Ishikawa (cell line): ENCODE results near the gene GDI1.

Source experiments
- CEBPB ChIP-seq: IDR thresholded peaks from 2 replicates; pipeline ENCODE4 v1.6.1; 2012
- CREB1 ChIP-seq: IDR thresholded peaks from 2 replicates; pipeline ENCODE4 v1.6.1; 2012; ENCODE audit warnings: low read depth
- EGR1 ChIP-seq: IDR thresholded peaks from 2 replicates; pipeline ENCODE4 v1.6.1; 2012
- EP300 ChIP-seq: IDR thresholded peaks from 2 replicates; pipeline ENCODE4 v1.6.1; 2012; ENCODE audit warnings: borderline replicate concordance
- MAX ChIP-seq: IDR thresholded peaks from 2 replicates; pipeline ENCODE4 v1.6.1; 2012
- NFIC ChIP-seq: IDR thresholded peaks from 2 replicates; pipeline ENCODE4 v1.6.1; 2012
- RAD21 ChIP-seq: IDR thresholded peaks from 2 replicates; pipeline ENCODE4 v1.6.1; 2012; ENCODE audit warnings: low read depth
- TAF1 ChIP-seq: IDR thresholded peaks from 2 replicates; pipeline ENCODE4 v1.6.1; 2012; ENCODE audit warnings: low read depth, mild to moderate bottlenecking
- TEAD4 ChIP-seq: IDR thresholded peaks from 2 replicates; pipeline ENCODE4 v1.6.1; 2012
- USF1 ChIP-seq: IDR thresholded peaks from 2 replicates; pipeline ENCODE4 v1.6.1; 2012
- YY1 ChIP-seq: IDR thresholded peaks from 2 replicates; pipeline ENCODE4 v1.6.1; 2012; ENCODE audit warnings: low read depth
- ZBTB7A ChIP-seq: IDR thresholded peaks from 2 replicates; pipeline ENCODE4 v1.6.1; 2012; ENCODE audit warnings: low read depth
- TF ChIP-seq, protein P1 (sequence below): IDR thresholded peaks from 2 replicates; pipeline ENCODE4 v1.6.1; 2012; ENCODE audit warnings: low read depth, mild to moderate bottlenecking

- TF ChIP-seq EP300 (no peak), TAF1 (no peak), TEAD4 (no peak), YY1 (no peak), MAX (no peak), NFIC (no peak), EGR1 (no peak), CEBPB (no peak), USF1 (no peak), RAD21 (no peak), CREB1 (no peak), ZBTB7A (no peak)
- TF ChIP-seq, protein P1, sequence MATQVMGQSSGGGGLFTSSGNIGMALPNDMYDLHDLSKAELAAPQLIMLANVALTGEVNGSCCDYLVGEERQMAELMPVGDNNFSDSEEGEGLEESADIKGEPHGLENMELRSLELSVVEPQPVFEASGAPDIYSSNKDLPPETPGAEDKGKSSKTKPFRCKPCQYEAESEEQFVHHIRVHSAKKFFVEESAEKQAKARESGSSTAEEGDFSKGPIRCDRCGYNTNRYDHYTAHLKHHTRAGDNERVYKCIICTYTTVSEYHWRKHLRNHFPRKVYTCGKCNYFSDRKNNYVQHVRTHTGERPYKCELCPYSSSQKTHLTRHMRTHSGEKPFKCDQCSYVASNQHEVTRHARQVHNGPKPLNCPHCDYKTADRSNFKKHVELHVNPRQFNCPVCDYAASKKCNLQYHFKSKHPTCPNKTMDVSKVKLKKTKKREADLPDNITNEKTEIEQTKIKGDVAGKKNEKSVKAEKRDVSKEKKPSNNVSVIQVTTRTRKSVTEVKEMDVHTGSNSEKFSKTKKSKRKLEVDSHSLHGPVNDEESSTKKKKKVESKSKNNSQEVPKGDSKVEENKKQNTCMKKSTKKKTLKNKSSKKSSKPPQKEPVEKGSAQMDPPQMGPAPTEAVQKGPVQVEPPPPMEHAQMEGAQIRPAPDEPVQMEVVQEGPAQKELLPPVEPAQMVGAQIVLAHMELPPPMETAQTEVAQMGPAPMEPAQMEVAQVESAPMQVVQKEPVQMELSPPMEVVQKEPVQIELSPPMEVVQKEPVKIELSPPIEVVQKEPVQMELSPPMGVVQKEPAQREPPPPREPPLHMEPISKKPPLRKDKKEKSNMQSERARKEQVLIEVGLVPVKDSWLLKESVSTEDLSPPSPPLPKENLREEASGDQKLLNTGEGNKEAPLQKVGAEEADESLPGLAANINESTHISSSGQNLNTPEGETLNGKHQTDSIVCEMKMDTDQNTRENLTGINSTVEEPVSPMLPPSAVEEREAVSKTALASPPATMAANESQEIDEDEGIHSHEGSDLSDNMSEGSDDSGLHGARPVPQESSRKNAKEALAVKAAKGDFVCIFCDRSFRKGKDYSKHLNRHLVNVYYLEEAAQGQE: no peak
Observed at GRCh38 chrX:154429711-154430110, 7.2 kb upstream of the GDI1 start.
